Neuron (in vitro differentiated cells): ENCODE results near the gene AMELX.

Experiments
- H2AFZ ChIP-seq: one replicate; pipeline ENCODE4 v1.6.1; 2013; ENCODE audit warnings: low read depth, mild to moderate bottlenecking, inconsistent platforms, low read length, moderate library complexity
- H3K27me3 ChIP-seq: one replicate; pipeline ENCODE4 v1.6.1; 2013; ENCODE audit warnings: low read length; ENCODE audit not compliant: insufficient read depth
- H3K36me3 ChIP-seq: one replicate; pipeline ENCODE4 v1.6.1; 2013; ENCODE audit warnings: low read length; ENCODE audit not compliant: insufficient read depth
- H3K4me1 ChIP-seq: one replicate; pipeline ENCODE4 v1.6.1; 2013; ENCODE audit warnings: low read length; ENCODE audit not compliant: insufficient read depth
- H3K4me3 ChIP-seq: 2 replicates; pipeline ENCODE4 v1.5.1; 2013; ENCODE audit warnings: mild to moderate bottlenecking, low read length, moderate library complexity
- H3K9me3 ChIP-seq: one replicate; pipeline ENCODE4 v1.6.1; 2013; ENCODE audit warnings: low read length

The AMELX gene

GRCh38 chrX:11272863-11273262, 20.4 kb upstream of the AMELX start:
- Histone ChIP-seq H3K4me1 (no peaks in the 10 kb centered on the region), H3K27me3 (no peaks in the 10 kb centered on the region), H3K36me3 (no peaks in the 10 kb centered on the region), H2AFZ (no peak overlapping the region), H3K4me3 (no peak overlapping the region), H3K9me3 (no peaks in the 10 kb centered on the region)

- H3K9me3 ChIP-seq, result no peaks in the 10 kb centered on the region
- H3K36me3 ChIP-seq, result no peaks in the 10 kb centered on the region
- H3K27me3 ChIP-seq, result no peaks in the 10 kb centered on the region
- no peak overlapping the region for H3K4me3 ChIP-seq
- H3K4me1 ChIP-seq, result no peaks in the 10 kb centered on the region
- no peak overlapping the region for H2AFZ ChIP-seq
These were observed 19.7 kb upstream of the AMELX start for GRCh38 chrX:11273544-11273943.

GRCh38 chrX:11282043-11282442, 11.2 kb upstream of the AMELX start:
- H3K4me1 ChIP-seq, result no peaks in the 10 kb centered on the region
- no peaks in the 10 kb centered on the region for H3K36me3 ChIP-seq
- no peak overlapping the region for H2AFZ ChIP-seq

GRCh38 chrX:11285651-11286050, 7.6 kb upstream of the AMELX start:
- Histone ChIP-seq H3K9me3 (no peaks in the 10 kb centered on the region), H3K4me1 (no peaks in the 10 kb centered on the region), H2AFZ (no peak overlapping the region), H3K36me3 (no peaks in the 10 kb centered on the region), H3K27me3 (peaks cover 2% of the 10 kb centered on the region), H3K4me3 (no peak overlapping the region)

More at GRCh38 chrX:11282043-11282442, 11.2 kb upstream of the AMELX start:
- no peaks in the 10 kb centered on the region for H3K9me3 ChIP-seq
- H3K4me3 ChIP-seq, result no peak overlapping the region
- H3K27me3 ChIP-seq, result no peaks in the 10 kb centered on the region

- Histone ChIP-seq H3K9me3 (no peaks in the 10 kb centered on the region), H3K36me3 (no peaks in the 10 kb centered on the region), H3K27me3 (peaks cover 2% of the 10 kb centered on the region), H3K4me1 (no peaks in the 10 kb centered on the region), H3K4me3 (no peak overlapping the region), H2AFZ (no peak overlapping the region)
These were observed 5.7 kb upstream of the AMELX start for GRCh38 chrX:11287505-11287904.

- Histone ChIP-seq H3K4me3 (no peak overlapping the region), H3K9me3 (no peaks in the 10 kb centered on the region), H3K4me1 (peaks cover 2% of the 10 kb centered on the region), H2AFZ (no peak overlapping the region), H3K27me3 (peaks cover 2% of the 10 kb centered on the region), H3K36me3 (no peaks in the 10 kb centered on the region)
These were observed 2.7 kb upstream of the AMELX start for GRCh38 chrX:11290416-11291102.

GRCh38 chrX:11296051-11296450, 2.8 kb downstream of the AMELX start:
- H3K27me3 ChIP-seq, result no peaks in the 10 kb centered on the region
- no peaks in the 10 kb centered on the region for H3K9me3 ChIP-seq
- H3K4me3 ChIP-seq, result no peak overlapping the region
- no peaks in the 10 kb centered on the region for H3K36me3 ChIP-seq
- H2AFZ ChIP-seq, result no peak overlapping the region
- peaks cover 4% of the 10 kb centered on the region for H3K4me1 ChIP-seq

- Histone ChIP-seq H3K36me3 (no peaks in the 10 kb centered on the region), H3K9me3 (no peaks in the 10 kb centered on the region), H3K4me1 (peaks cover 4% of the 10 kb centered on the region), H2AFZ (no peak overlapping the region), H3K27me3 (no peaks in the 10 kb centered on the region), H3K4me3 (no peak overlapping the region)
These were observed 5.4 kb downstream of the AMELX start for GRCh38 chrX:11298600-11298999.

- no peaks in the 10 kb centered on the region for H3K4me1 ChIP-seq
- H3K27me3 ChIP-seq, result no peaks in the 10 kb centered on the region
- no peak overlapping the region for H2AFZ ChIP-seq
- no peak overlapping the region for H3K4me3 ChIP-seq
- H3K36me3 ChIP-seq, result no peaks in the 10 kb centered on the region
- no peaks in the 10 kb centered on the region for H3K9me3 ChIP-seq
These were observed 11.6 kb downstream of the AMELX start for GRCh38 chrX:11304829-11305228.

- Histone ChIP-seq H3K36me3 (no peaks in the 10 kb centered on the region), H3K9me3 (no peaks in the 10 kb centered on the region)
These were observed 12.4 kb downstream of the AMELX start for GRCh38 chrX:11305641-11306040.

GRCh38 chrX:11309220-11309619, 16.0 kb downstream of the AMELX start:
- Histone ChIP-seq H2AFZ (no peak overlapping the region), H3K4me3 (no peak overlapping the region), H3K36me3 (no peaks in the 10 kb centered on the region), H3K27me3 (no peaks in the 10 kb centered on the region), H3K4me1 (no peaks in the 10 kb centered on the region), H3K9me3 (no peaks in the 10 kb centered on the region)

More at GRCh38 chrX:11305641-11306040, 12.4 kb downstream of the AMELX start:
- H3K27me3 ChIP-seq, result no peaks in the 10 kb centered on the region
- H2AFZ ChIP-seq, result no peak overlapping the region
- no peaks in the 10 kb centered on the region for H3K4me1 ChIP-seq
- no peak overlapping the region for H3K4me3 ChIP-seq

- no peak overlapping the region for H2AFZ ChIP-seq
- H3K36me3 ChIP-seq, result no peaks in the 10 kb centered on the region
- H3K4me3 ChIP-seq, result no peak overlapping the region
- H3K4me1 ChIP-seq, result no peaks in the 10 kb centered on the region
- H3K9me3 ChIP-seq, result no peaks in the 10 kb centered on the region
- H3K27me3 ChIP-seq, result no peaks in the 10 kb centered on the region
These were observed 18.5 kb downstream of the AMELX start for GRCh38 chrX:11311706-11312105.

GRCh38 chrX:11319806-11320520, 26.8 kb downstream of the AMELX start:
- no peak overlapping the region for H2AFZ ChIP-seq
- H3K36me3 ChIP-seq, result no peaks in the 10 kb centered on the region
- no peaks in the 10 kb centered on the region for H3K27me3 ChIP-seq
- no peaks in the 10 kb centered on the region for H3K9me3 ChIP-seq
- H3K4me1 ChIP-seq, result peaks cover 2% of the 10 kb centered on the region
- no peak overlapping the region for H3K4me3 ChIP-seq
